OCI-LY7 (cell line): Measurements from ENCODE around the gene ASCC2. TPM values are rescaled to one million over a fixed set of nuclear protein-coding genes. Genes with fewer than 3 reads are reported as not detected.
A peak's percentile ranks its signal among the peaks of the same experiment; 100 is the strongest.
"Not testable (repeated sequence)": the region's sequence is repeated elsewhere in the genome, so short reads cannot be mapped to it uniquely, and the experiment has no call there.

Experiments used
- BruUV-seq: library from RNA; stranded (reverse); fragments of 400-500 nt; replicated peaks from 2 replicates; lab custom pipeline; 2021; lab: Mats Ljungman, UMichigan
- CTCF ChIA-PET: fragments of 300-600 bp; sonication (Branson Sonifier 250); formaldehyde crosslinking; loops from one replicate; lab custom pipeline; 2022; ENCODE audit warnings: antibody characterized with exemption; ENCODE audit not compliant: unreplicated experiment; lab: Charles Lee
- POLR2A ChIA-PET: fragments of 300-600 bp; sonication (Branson Sonifier 250); formaldehyde crosslinking; loops from one replicate; lab custom pipeline; 2022; ENCODE audit warnings: antibody characterized with exemption; lab: Charles Lee
- DNase-seq: peaks from one replicate; pipeline ENCODE4 v3.0.0-alpha.2; 2015; ENCODE audit warnings: low spot score
- H2AFZ ChIP-seq: fragments of 200-600 bp; sonication (generic), shearing (Covaris generic); 2 replicates; pipeline ENCODE4 v1.6.1; 2014; ENCODE audit warnings: mild to moderate bottlenecking, antibody characterized with exemption, low read length, moderate library complexity
- H3K27ac ChIP-seq: fragments of 200-600 bp; sonication (generic); 2 replicates; pipeline ENCODE4 v1.5.1; 2014; ENCODE audit warnings: mixed run types, low read depth, mild to moderate bottlenecking, moderate library complexity, low read length, inconsistent platforms; ENCODE audit not compliant: poor library complexity, severe bottlenecking
- H3K36me3 ChIP-seq: fragments of 200-600 bp; sonication (generic); 2 replicates; pipeline ENCODE4 v1.6.1; 2014; ENCODE audit warnings: mild to moderate bottlenecking, antibody characterized with exemption, low read length, moderate library complexity, mixed read lengths; ENCODE audit not compliant: insufficient read depth
- H3K4me1 ChIP-seq: fragments of 200-600 bp; sonication (generic); 2 replicates; pipeline ENCODE4 v1.5.1; 2014; ENCODE audit warnings: mild to moderate bottlenecking, low read length; ENCODE audit not compliant: insufficient read depth, poor library complexity, severe bottlenecking
- H3K4me2 ChIP-seq: fragments of 200-600 bp; sonication (generic); 2 replicates; pipeline ENCODE4 v1.6.1; 2014; ENCODE audit warnings: mild to moderate bottlenecking, low read length
- H3K4me3 ChIP-seq: fragments of 200-600 bp; sonication (generic); 2 replicates; pipeline ENCODE4 v1.5.1; 2014; ENCODE audit warnings: mild to moderate bottlenecking, low read depth, low read length; ENCODE audit not compliant: poor library complexity, severe bottlenecking
- H3K79me2 ChIP-seq: fragments of 200-600 bp; sonication (generic); 2 replicates; pipeline ENCODE4 v1.6.1; 2016; ENCODE audit warnings: low read depth, mild to moderate bottlenecking, low read length, moderate library complexity, mixed read lengths; ENCODE audit not compliant: insufficient read depth
- H3K9me2 ChIP-seq: fragments of 200-600 bp; sonication (generic); 2 replicates; pipeline ENCODE4 v1.6.1; 2016; ENCODE audit warnings: mild to moderate bottlenecking, low read length, mixed read lengths; ENCODE audit not compliant: insufficient read depth
- H3K9me3 ChIP-seq: fragments of 200-600 bp; sonication (generic); 2 replicates; pipeline ENCODE4 v1.6.1; 2014; ENCODE audit warnings: mild to moderate bottlenecking, mixed run types, low read length, mixed read lengths
- H4K20me1 ChIP-seq: fragments of 200-600 bp; sonication (generic); 2 replicates; pipeline ENCODE4 v1.6.1; 2014; ENCODE audit warnings: mild to moderate bottlenecking, antibody characterized with exemption, low read length, moderate library complexity, mixed read lengths; ENCODE audit not compliant: insufficient read depth
- EZH2phosphoT487 ChIP-seq: fragments of 200-600 bp; sonication (generic); IDR thresholded peaks from 2 replicates; pipeline ENCODE4 v1.6.1; 2018; ENCODE audit warnings: low read depth, borderline replicate concordance, mild to moderate bottlenecking, mixed run types, antibody characterized with exemption, low read length, moderate library complexity, mixed read lengths
- intact Hi-C: fragments of 100-400 bp; cut with micrococcal nuclease; formaldehyde crosslinking; loops from one replicate; pipeline ENCODE4 v1.10.0; 2022; ENCODE audit not compliant: unreplicated experiment
- total RNA-seq, 2 experiments: library from RNA; depleted of rRNA in 1 of 2; stranded (reverse); fragments of >200 nt in 1 of 2; shearing (Covaris generic) in 1 of 2; gene quantifications; 2 replicates each; pipeline ENCODE4 v1.2.3, GENCODE V29; 2014 to 2022
- TF ChIP-seq, protein P1 (sequence below): fragments of 200-600 bp; sonication (generic); conservative IDR thresholded peaks from 2 replicates; pipeline ENCODE4 v1.5.1; 2014; ENCODE audit warnings: mild to moderate bottlenecking, antibody characterized with exemption, low read length, moderate library complexity, mixed read lengths

The ASCC2 gene
- total RNA-seq, 2 experiments from 2014 or later: 40.2 to 68.8 TPM

DNA sequence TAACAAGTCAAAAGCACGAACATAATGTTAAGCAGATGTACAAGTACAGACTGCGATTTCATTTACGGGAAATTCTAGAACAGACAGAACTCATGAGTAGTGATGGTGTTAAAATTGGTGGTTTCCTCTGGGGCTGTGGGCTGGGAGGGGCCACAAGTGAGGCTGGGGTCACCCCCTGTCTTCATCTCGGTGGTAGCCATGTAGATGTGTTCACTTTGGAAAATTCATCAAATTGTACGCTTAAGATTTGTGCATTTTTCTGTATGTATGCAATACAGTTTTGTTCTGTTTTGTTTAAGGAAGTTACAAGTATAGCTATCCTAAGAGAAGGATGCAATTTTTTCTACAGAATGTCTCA is 504 bp upstream of the ASCC2 start:
- peaks cover 13% of the 10 kb centered on the region; the same call in 1 of the 2 replicates for H3K79me2 ChIP-seq
- H3K4me2 ChIP-seq: peak overlapping the region; percentile 71
- peaks cover 19% of the 10 kb centered on the region for H3K4me1 ChIP-seq
- TF ChIP-seq EZH2phosphoT487: no peak
- TF ChIP-seq, protein P1, sequence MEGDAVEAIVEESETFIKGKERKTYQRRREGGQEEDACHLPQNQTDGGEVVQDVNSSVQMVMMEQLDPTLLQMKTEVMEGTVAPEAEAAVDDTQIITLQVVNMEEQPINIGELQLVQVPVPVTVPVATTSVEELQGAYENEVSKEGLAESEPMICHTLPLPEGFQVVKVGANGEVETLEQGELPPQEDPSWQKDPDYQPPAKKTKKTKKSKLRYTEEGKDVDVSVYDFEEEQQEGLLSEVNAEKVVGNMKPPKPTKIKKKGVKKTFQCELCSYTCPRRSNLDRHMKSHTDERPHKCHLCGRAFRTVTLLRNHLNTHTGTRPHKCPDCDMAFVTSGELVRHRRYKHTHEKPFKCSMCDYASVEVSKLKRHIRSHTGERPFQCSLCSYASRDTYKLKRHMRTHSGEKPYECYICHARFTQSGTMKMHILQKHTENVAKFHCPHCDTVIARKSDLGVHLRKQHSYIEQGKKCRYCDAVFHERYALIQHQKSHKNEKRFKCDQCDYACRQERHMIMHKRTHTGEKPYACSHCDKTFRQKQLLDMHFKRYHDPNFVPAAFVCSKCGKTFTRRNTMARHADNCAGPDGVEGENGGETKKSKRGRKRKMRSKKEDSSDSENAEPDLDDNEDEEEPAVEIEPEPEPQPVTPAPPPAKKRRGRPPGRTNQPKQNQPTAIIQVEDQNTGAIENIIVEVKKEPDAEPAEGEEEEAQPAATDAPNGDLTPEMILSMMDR: no peak
- intact Hi-C loops: loop anchor here (2.0 to 10.0 kb wide), 3 partner anchors 44 to 166 kb away; partner anchors contain the start of genes MTMR3, UQCR10 and ZMAT5
- BruUV-seq: no TSS peak
- peak overlapping the region; percentile 96 for H2AFZ ChIP-seq
- H3K27ac ChIP-seq: peak overlapping the region; percentile 14
- no peaks in the 10 kb centered on the region for H4K20me1 ChIP-seq
- H3K9me3 ChIP-seq: no peaks in the 10 kb centered on the region
- H3K4me3 ChIP-seq: peak overlapping the region; percentile 99
- no peak for DNase-seq
- ChIA-PET POLR2A (interaction anchor here (0.7 kb wide), 1 partner anchor 60 kb away, joined by 3 read pairs; no protein-coding TSS in a partner anchor), CTCF (no interaction called here)
- H3K9me2 ChIP-seq: no peaks in the 10 kb centered on the region
- peaks cover 7% of the 10 kb centered on the region; the same call in 1 of the 2 replicates for H3K36me3 ChIP-seq

DNA sequence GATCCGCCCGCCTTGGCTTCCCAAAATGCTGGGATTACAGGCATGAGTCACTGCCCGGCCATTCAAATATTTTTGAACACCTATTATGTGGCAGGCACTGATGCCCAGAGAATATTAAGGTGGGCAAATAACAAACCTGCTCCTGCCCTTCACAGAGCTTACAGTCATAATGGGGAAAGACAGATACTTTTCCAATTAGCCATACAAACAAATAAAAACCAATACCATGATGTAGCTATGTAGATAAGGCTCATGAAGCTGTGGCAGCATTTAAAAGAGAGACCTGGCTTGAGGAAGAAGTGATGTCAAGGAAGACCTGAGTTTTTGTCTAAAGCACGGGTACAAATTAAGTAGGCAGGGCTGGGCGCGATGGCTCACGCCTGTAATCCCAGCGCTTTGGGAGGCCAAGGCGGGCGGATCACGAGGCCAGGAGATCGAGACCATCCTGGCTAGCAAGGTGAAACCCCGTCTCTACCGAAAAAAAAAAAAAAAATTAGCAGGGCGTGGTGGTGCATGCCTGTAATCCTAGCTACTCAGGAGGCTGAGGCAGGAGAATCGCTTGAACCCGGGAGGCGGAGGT is 1.2 kb downstream of the ASCC2 start:
- H4K20me1 ChIP-seq, H3K9me2 ChIP-seq, H3K9me3 ChIP-seq, H3K27ac ChIP-seq, BruUV-seq, H2AFZ ChIP-seq, DNase-seq: not testable (repeated sequence)
- intact Hi-C loops: loop anchor here (5.0 to 10.0 kb wide), 2 partner anchors 70 to 168 kb away; partner anchors contain the start of genes UQCR10 and ZMAT5
- Histone ChIP-seq H3K4me1 (peaks cover 19% of the 10 kb centered on the region), H3K36me3 (peaks cover 21% of the 10 kb centered on the region; the same call in 1 of the 2 replicates), H3K4me2 (peak overlapping the region; percentile 87), H3K4me3 (peak overlapping the region; percentile 99), H3K79me2 (peaks cover 13% of the 10 kb centered on the region; the same call in 1 of the 2 replicates)
- POLR2A ChIA-PET: interaction anchor here (1.1 to 1.3 kb wide), 2 partner anchors 14 to 81 kb away, joined by 3 to 4 read pairs; no protein-coding TSS in a partner anchor
- CTCF ChIA-PET: interaction anchor here (0.6 kb wide), 1 partner anchor 30 kb away, joined by 3 read pairs; no protein-coding TSS in a partner anchor

DNA sequence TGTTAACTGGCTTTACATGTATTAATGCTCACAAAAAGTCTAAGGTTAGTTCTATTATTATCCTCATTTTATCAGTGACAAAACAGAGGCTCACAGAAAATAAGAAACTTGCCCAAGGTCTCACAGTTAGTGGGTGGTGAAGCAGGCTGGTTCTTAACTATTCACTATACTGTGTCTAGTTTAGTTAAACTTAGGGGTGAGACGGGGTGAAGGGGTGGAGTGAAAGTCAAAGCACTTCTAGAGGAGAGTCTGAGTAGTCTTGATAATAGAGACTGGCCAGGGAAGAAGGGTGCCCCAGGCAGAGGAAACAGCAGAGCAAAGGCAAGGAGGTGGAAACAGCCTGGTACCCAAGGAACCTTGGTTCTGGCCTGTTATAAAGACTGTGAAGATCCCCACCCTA is 4.0 kb downstream of the ASCC2 start:
- POLR2A ChIA-PET: no interaction called here
- CTCF ChIA-PET: no interaction called here
- no peak for DNase-seq
- Histone ChIP-seq H3K4me2 (no peak overlapping the region), H3K9me2 (no peaks in the 10 kb centered on the region), H2AFZ (no peak overlapping the region), H3K4me3 (no peak overlapping the region), H3K79me2 (peaks cover 13% of the 10 kb centered on the region; the same call in 1 of the 2 replicates), H3K4me1 (peaks cover 19% of the 10 kb centered on the region), H3K36me3 (peaks cover 34% of the 10 kb centered on the region; the same call in 1 of the 2 replicates), H3K9me3 (no peaks in the 10 kb centered on the region), H3K27ac (no peak overlapping the region), H4K20me1 (no peaks in the 10 kb centered on the region)
- TF ChIP-seq, protein P1: no peak
- TF ChIP-seq EZH2phosphoT487: no peak
- BruUV-seq: no TSS peak
- intact Hi-C loops: loop anchor here (10.0 kb wide), 1 partner anchor 171 kb away; no protein-coding TSS in a partner anchor
